HG02885 (cell line): Measurements from ENCODE around the gene GSK3B.

Source experiments
- ATAC-seq: cut with Tn5 transposase; IDR thresholded peaks from one replicate; pipeline ENCODE4 v1.9.1; 2021; ENCODE audit warnings: mild to moderate bottlenecking; ENCODE audit not compliant: unreplicated experiment, poor library complexity

Gene GSK3B

GRCh38 chr3:120100711-120101110, 6.5 kb upstream of the GSK3B start:
- no peak for ATAC-seq

- no peak for ATAC-seq
Measured at GRCh38 chr3:120098710-120099109, 4.5 kb upstream of the GSK3B start.

- ATAC-seq = no peak
Measured at GRCh38 chr3:120095979-120096426, 1.8 kb upstream of the GSK3B start.

- ATAC-seq = peak; percentile 48
Measured at GRCh38 chr3:120095226-120095978, 1.2 kb upstream of the GSK3B start.

- ATAC-seq = peak; percentile 67
Measured at GRCh38 chr3:120094776-120095225, 554 bp upstream of the GSK3B start.

- no peak for ATAC-seq
Measured at GRCh38 chr3:120093119-120093910, 932 bp downstream of the GSK3B start.

- no peak for ATAC-seq
Measured at GRCh38 chr3:120092474-120092873, 1.8 kb downstream of the GSK3B start.

- no peak for ATAC-seq
Measured at GRCh38 chr3:120090422-120090821, 3.8 kb downstream of the GSK3B start.

GRCh38 chr3:120089089-120089488, 5.2 kb downstream of the GSK3B start:
- no peak for ATAC-seq

- no peak for ATAC-seq
Measured at GRCh38 chr3:120088622-120089021, 5.6 kb downstream of the GSK3B start.

GRCh38 chr3:120081719-120082118, 12.5 kb downstream of the GSK3B start:
- ATAC-seq = peak; percentile 56

GRCh38 chr3:120080836-120081235, 13.4 kb downstream of the GSK3B start:
- no peak for ATAC-seq

- ATAC-seq = no peak
Measured at GRCh38 chr3:120077731-120078130, 16.5 kb downstream of the GSK3B start.

GRCh38 chr3:120072867-120073525, 21.3 kb downstream of the GSK3B start:
- no peak for ATAC-seq

- no peak for ATAC-seq
Measured at GRCh38 chr3:120071259-120071658, 23.0 kb downstream of the GSK3B start.

- no peak for ATAC-seq
Measured at GRCh38 chr3:120070263-120070981, 23.8 kb downstream of the GSK3B start.

GRCh38 chr3:120067083-120067482, 27.2 kb downstream of the GSK3B start:
- no peak for ATAC-seq

- ATAC-seq = no peak
Measured at GRCh38 chr3:120066634-120067033, 27.6 kb downstream of the GSK3B start.

- no peak for ATAC-seq
Measured at GRCh38 chr3:120064641-120065040, 29.6 kb downstream of the GSK3B start.

- no peak for ATAC-seq
Measured at GRCh38 chr3:120062474-120062873, 31.8 kb downstream of the GSK3B start.
